H1 (cell line): ENCODE results near the gene ABCC4. TPM values are rescaled to one million over a fixed set of nuclear protein-coding genes. Genes with fewer than 3 reads are reported as not detected.

Experiments
- CTCF ChIA-PET: fragments of 300-600 bp; sonication (Branson Sonifier 250); formaldehyde crosslinking; loops from one replicate; lab custom pipeline; 2021; ENCODE audit not compliant: partially characterized antibody; lab: Charles Lee
- POLR2A ChIA-PET: fragments of 300-600 bp; sonication (Branson Sonifier 250); formaldehyde crosslinking; loops from one replicate; lab custom pipeline; 2021; ENCODE audit warnings: inconsistent platforms; ENCODE audit not compliant: partially characterized antibody; lab: Charles Lee
- DNase-seq, 2 experiments: peaks; one replicate each; pipeline versions ENCODE4 v3.0.0 to v3.0.0-alpha.2; 2010 to 2022; ENCODE audit warnings: low spot score in 2 of 2, low read depth in 1 of 2, mixed read lengths in 1 of 2
- FAIRE-seq: peaks from 2 replicates; lab custom pipeline; 2011; peaks lifted over from hg19 to GRCh38; lab: Jason Lieb, UNC
- H2AFZ ChIP-seq: 2 replicates; pipeline ENCODE4 v1.8.1; 2012; ENCODE audit warnings: low read length, inconsistent platforms
- H2AK5ac ChIP-seq: 2 replicates; pipeline ENCODE4 v1.6.1; 2013; ENCODE audit warnings: low read depth, low read length
- H2BK120ac ChIP-seq: replicated peaks from 2 replicates; pipeline ENCODE3; 2013; ENCODE audit warnings: low read depth, low read length, inconsistent platforms
- H2BK12ac ChIP-seq: 2 replicates; pipeline ENCODE4 v1.6.1; 2013; ENCODE audit warnings: low read depth, low read length
- H2BK15ac ChIP-seq: 2 replicates; pipeline ENCODE4 v1.6.1; 2013; ENCODE audit warnings: low read length
- H2BK20ac ChIP-seq: 2 replicates; pipeline ENCODE4 v1.6.1; 2013; ENCODE audit warnings: low read length
- H2BK5ac ChIP-seq: 2 replicates; pipeline ENCODE4 v1.6.1; 2013; ENCODE audit warnings: low read depth, low read length
- H3K14ac ChIP-seq: 2 replicates; pipeline ENCODE4 v1.6.1; 2013; ENCODE audit warnings: inconsistent platforms; ENCODE audit not compliant: insufficient read length
- H3K18ac ChIP-seq: 2 replicates; pipeline ENCODE4 v1.6.1; 2013; ENCODE audit warnings: low read length; ENCODE audit errors: extremely low read depth
- H3K23ac ChIP-seq: 2 replicates; pipeline ENCODE4 v1.6.1; 2013; ENCODE audit warnings: inconsistent platforms; ENCODE audit not compliant: insufficient read length
- H3K23me2 ChIP-seq: 2 replicates; pipeline ENCODE4 v1.6.1; 2013; ENCODE audit warnings: low read depth, low read length
- H3K27ac ChIP-seq: 2 replicates; pipeline ENCODE4 v1.6.1; 2011; ENCODE audit warnings: low read depth, low read length, inconsistent platforms
- H3K27me3 ChIP-seq, 4 experiments: replicated peaks in 1 of 4; 1 replicate in 1 of 4; 2 replicates in 3 of 4; pipeline versions ENCODE4 v1.6.1 to v1.8.1; 2011 to 2013; ENCODE audit warnings: low read length in 3 of 4, mild to moderate bottlenecking in 3 of 4, inconsistent platforms in 2 of 4, mixed read lengths in 2 of 4, moderate library complexity in 1 of 4; ENCODE audit not compliant: control insufficient read depth in 3 of 4, insufficient read depth in 3 of 4; ENCODE audit errors: extremely low read depth in 1 of 4
- H3K36me3 ChIP-seq, 4 experiments: 2 replicates each; pipeline versions ENCODE4 v1.6.1 to v1.8.1; 2011 to 2013; ENCODE audit warnings: mild to moderate bottlenecking in 4 of 4, low read length in 3 of 4, moderate library complexity in 2 of 4, control low read depth in 1 of 4, inconsistent platforms in 1 of 4; ENCODE audit not compliant: insufficient read depth in 4 of 4, control insufficient read depth in 2 of 4
- H3K4ac ChIP-seq: replicated peaks from 2 replicates; pipeline ENCODE3; 2013; ENCODE audit warnings: low read length, low read depth, mixed read lengths, inconsistent platforms; ENCODE audit not compliant: insufficient read length
- H3K4me1 ChIP-seq, 4 experiments: replicated peaks in 1 of 4; 1 replicate in 1 of 4; 2 replicates in 3 of 4; pipeline versions ENCODE4 v1.6.1 to v1.8.1; 2011 to 2013; ENCODE audit warnings: low read length in 3 of 4, inconsistent platforms in 2 of 4, mixed read lengths in 1 of 4; ENCODE audit not compliant: insufficient read depth in 4 of 4, control insufficient read depth in 3 of 4
- H3K4me2 ChIP-seq, 2 experiments: 2 replicates each; pipeline versions ENCODE4 v1.6.1 to v1.8.1; 2011 to 2013; ENCODE audit warnings: low read depth in 2 of 2, low read length in 2 of 2, control low read depth in 1 of 2, inconsistent platforms in 1 of 2, mild to moderate bottlenecking in 1 of 2; ENCODE audit not compliant: insufficient read depth in 1 of 2
- H3K4me3 ChIP-seq, 4 experiments: fragments of 200-600, 300-600 bp in 1 of 4; sonication (generic), shearing (Covaris generic), sonication (Bioruptor Twin) in 1 of 4; 2 replicates each; pipeline versions ENCODE4 v1.5.1 to v1.8.1; 2011 to 2016; ENCODE audit warnings: low read length in 4 of 4, low read depth in 3 of 4, control low read depth in 2 of 4, inconsistent platforms in 2 of 4, mild to moderate bottlenecking in 2 of 4, mixed read lengths in 1 of 4, moderate library complexity in 1 of 4; ENCODE audit not compliant: insufficient read depth in 2 of 4; ENCODE audit errors: extremely low read depth in 1 of 4
- H3K56ac ChIP-seq: replicated peaks from 2 replicates; pipeline ENCODE3; 2013; ENCODE audit warnings: low read depth, mild to moderate bottlenecking, mixed read lengths, low read length, inconsistent platforms; ENCODE audit not compliant: insufficient read length
- H3K79me1 ChIP-seq: 2 replicates; pipeline ENCODE4 v1.6.1; 2013; ENCODE audit warnings: low read depth, low read length, control low read depth
- H3K79me2 ChIP-seq, 2 experiments: 2 replicates each; pipeline versions ENCODE4 v1.6.1 to v1.8.1; 2012 to 2013; ENCODE audit warnings: low read length in 2 of 2, mild to moderate bottlenecking in 2 of 2, inconsistent platforms in 1 of 2; ENCODE audit not compliant: insufficient read depth in 2 of 2, control insufficient read depth in 1 of 2
- H3K9ac ChIP-seq, 4 experiments: replicated peaks in 1 of 4; 1 replicate in 1 of 4; 2 replicates in 3 of 4; pipeline versions ENCODE4 v1.6.1 to v1.8.1; 2011 to 2013; ENCODE audit warnings: low read depth in 3 of 4, low read length in 3 of 4, control low read depth in 2 of 4, mild to moderate bottlenecking in 2 of 4, moderate library complexity in 2 of 4, inconsistent platforms in 1 of 4; ENCODE audit errors: extremely low read depth in 1 of 4
- H3K9me3 ChIP-seq, 2 experiments: 2 replicates each; pipeline versions ENCODE4 v1.6.1 to v1.8.1; 2012 to 2013; ENCODE audit warnings: mild to moderate bottlenecking in 2 of 2, moderate library complexity in 2 of 2, control low read depth in 1 of 2, inconsistent platforms in 1 of 2, low read depth in 1 of 2, low read length in 1 of 2, mixed read lengths in 1 of 2; ENCODE audit not compliant: insufficient read depth in 2 of 2
- H4K20me1 ChIP-seq, 2 experiments: replicated peaks in 1 of 2; 2 replicates each; pipeline versions ENCODE3 to v1.8.1; 2011 to 2013; ENCODE audit warnings: inconsistent platforms in 2 of 2, low read length in 2 of 2, mild to moderate bottlenecking in 1 of 2; ENCODE audit not compliant: insufficient read depth in 2 of 2, control insufficient read depth in 1 of 2
- H4K5ac ChIP-seq: 2 replicates; pipeline ENCODE4 v1.6.1; 2013; ENCODE audit warnings: low read length, low read depth, mixed read lengths, inconsistent platforms; ENCODE audit not compliant: insufficient read length
- H4K8ac ChIP-seq: 2 replicates; pipeline ENCODE4 v1.8.0; 2013; ENCODE audit warnings: mild to moderate bottlenecking, moderate library complexity, low read length, inconsistent platforms; ENCODE audit not compliant: insufficient read depth; ENCODE audit errors: extremely low read depth
- H4K91ac ChIP-seq: replicated peaks from 2 replicates; pipeline ENCODE3; 2013; ENCODE audit warnings: low read length, mixed read lengths, inconsistent platforms; ENCODE audit not compliant: insufficient read length
- BCL11A ChIP-seq, 2 experiments: IDR thresholded peaks; one replicate each; pipeline ENCODE4 v1.6.1; 2011; ENCODE audit warnings: low read depth in 2 of 2, low read length in 2 of 2, mild to moderate bottlenecking in 2 of 2
- CBX5 ChIP-seq: fragments of 300-800, 300-1000 bp; sonication (generic); IDR thresholded peaks from 2 replicates; pipeline ENCODE4 v1.7.1; 2016; ENCODE audit warnings: antibody characterized with exemption, low read length, low read depth
- CREB1 ChIP-seq: IDR thresholded peaks from 2 replicates; pipeline ENCODE4 v1.6.1; 2012; ENCODE audit warnings: inconsistent platforms
- EP300 ChIP-seq, 2 experiments: IDR thresholded peaks; 1 replicate in 1 of 2; 2 replicates in 1 of 2; pipeline ENCODE4 v1.6.1; 2011 to 2012; ENCODE audit warnings: low read depth in 2 of 2, low read length in 2 of 2, mild to moderate bottlenecking in 2 of 2, borderline replicate concordance in 1 of 2, inconsistent platforms in 1 of 2, moderate library complexity in 1 of 2
- GTF2F1 ChIP-seq: IDR thresholded peaks from 2 replicates; pipeline ENCODE4 v1.6.1; 2012; ENCODE audit warnings: low read depth, low read length, improper control_type of control experiment, borderline replicate concordance
- HDAC2 ChIP-seq, 2 experiments: fragments of 300-600 bp in 1 of 2; sonication (generic) in 1 of 2; IDR thresholded peaks; 2 replicates each; pipeline ENCODE4 v1.6.1; 2011 to 2012; ENCODE audit warnings: low read depth in 2 of 2, low read length in 2 of 2, mild to moderate bottlenecking in 2 of 2, moderate library complexity in 2 of 2, borderline replicate concordance in 1 of 2, inconsistent platforms in 1 of 2
- KDM1A ChIP-seq: fragments of 200-600, 300-600 bp; sonication (generic); IDR thresholded peaks from 2 replicates; pipeline ENCODE4 v1.7.1; 2016; ENCODE audit warnings: mild to moderate bottlenecking, low read length, borderline replicate concordance
- PHF8 ChIP-seq: fragments of 200-600 bp; sonication (generic); conservative IDR thresholded peaks from 2 replicates; pipeline ENCODE4 v1.7.1; 2012; ENCODE audit warnings: low read depth, mild to moderate bottlenecking, inconsistent platforms, low read length, moderate library complexity
- POLR2A ChIP-seq, 2 experiments: IDR thresholded peaks; 1 replicate in 1 of 2; 2 replicates in 1 of 2; pipeline ENCODE4 v1.6.1; 2011; ENCODE audit warnings: low read depth in 2 of 2, low read length in 2 of 2, mild to moderate bottlenecking in 2 of 2; ENCODE audit errors: control extremely low read depth in 1 of 2
- SAP30 ChIP-seq: fragments of 300-600 bp; sonication (generic); IDR thresholded peaks from 2 replicates; pipeline ENCODE4 v1.7.1; 2012; ENCODE audit warnings: low read length, moderate library complexity, mild to moderate bottlenecking, inconsistent platforms; ENCODE audit not compliant: insufficient read depth, insufficient replicate concordance
- SIN3A ChIP-seq, 2 experiments: IDR thresholded peaks in 1 of 2; conservative IDR thresholded peaks in 1 of 2; 2 replicates each; pipeline ENCODE4 v1.6.1; 2011 to 2012; ENCODE audit warnings: low read length in 2 of 2, improper control_type of control experiment in 1 of 2, low read depth in 1 of 2, mild to moderate bottlenecking in 1 of 2
- SUZ12 ChIP-seq: fragments of 200-600 bp; sonication (generic); IDR thresholded peaks from 2 replicates; pipeline ENCODE4 v1.6.1; 2012; ENCODE audit warnings: mild to moderate bottlenecking, inconsistent platforms, low read length, moderate library complexity, mixed read lengths
- TAF1 ChIP-seq: IDR thresholded peaks from 2 replicates; pipeline ENCODE4 v1.6.1; 2011; ENCODE audit warnings: mild to moderate bottlenecking, low read depth, low read length
- YY1 ChIP-seq: IDR thresholded peaks from 2 replicates; pipeline ENCODE4 v1.6.1; 2011; ENCODE audit warnings: low read depth, mild to moderate bottlenecking, low read length
- WGBS, 2 experiments: shearing (Covaris generic) in 1 of 2; methylation state at CpG; one replicate each; pipeline versions ENCODE4 v1.1.6 to v1.1.7; 2013 to 2015; ENCODE audit warnings: low lambda C conversion rate in 2 of 2, mixed read lengths in 2 of 2, inconsistent platforms in 1 of 2, low coverage in 1 of 2, missing lambda C conversion rate in 1 of 2; ENCODE audit not compliant: insufficient replicate concordance in 2 of 2, insufficient coverage in 1 of 2, insufficient read length in 1 of 2; ENCODE audit errors: extremely low coverage in 1 of 2, missing lambda C conversion rate in 1 of 2; 5-methylcytosine and 5-hydroxymethylcytosine counted together
- polyA plus RNA-seq, 7 experiments: library from polyadenylated mRNA; depleted of rRNA in 3 of 7; stranded (reverse) in 5 of 7; unstranded in 2 of 7; fragments of >200 nt in 5 of 7; fragments of 200-250 nt in 2 of 7; gene quantifications; 1 replicate in 5 of 7; 2 replicates in 1 of 7; 4 replicates in 1 of 7; pipeline versions ENCODE4 v1.2.1 to v1.2.3, GENCODE V29; 2011 to 2013; ENCODE audit warnings: missing spikeins in 2 of 7, mixed read lengths in 2 of 7
- total RNA-seq: library from RNA; stranded (reverse); fragmentation: NEBNext Ultra II Directional; extraction: Animal tissue kit (Norgen Biotek cat#: 25700); gene quantifications from 2 replicates; pipeline ENCODE4 v1.2.1, GENCODE V29; 2021

ABCC4 gene
- total and polyA plus RNA-seq, 2 of the 8 experiments (the other 6 are each of a cell fraction or from before 2014, with no cell fraction given): 4.0 to 14.1 TPM

DNA sequence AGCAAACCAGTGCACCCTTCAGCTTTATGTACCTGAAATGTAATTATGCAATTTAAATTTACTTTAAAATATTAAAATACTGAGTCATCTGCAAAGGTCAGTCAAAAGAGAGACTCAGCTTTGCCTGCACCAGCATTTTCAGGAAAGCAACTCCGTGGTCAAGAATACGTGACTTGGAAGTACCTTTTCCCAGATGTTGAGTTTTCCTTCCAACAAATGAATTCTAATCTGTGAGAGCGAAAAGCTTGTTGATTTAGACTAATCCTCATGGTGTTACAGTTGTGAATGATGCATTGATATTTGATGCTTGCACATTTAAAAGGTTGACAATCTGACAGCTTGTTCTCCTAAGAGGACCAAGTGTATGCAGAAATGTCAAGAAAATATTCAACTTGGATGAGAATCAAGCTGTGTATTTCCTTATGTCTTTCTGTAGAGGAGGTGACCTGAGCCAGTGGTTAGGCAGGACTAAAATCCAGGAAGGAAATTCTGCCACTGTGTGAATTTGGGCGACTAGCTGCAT lies 270.4 kb downstream of the ABCC4 start:
- H4K5ac ChIP-seq: no peak overlapping the region
- H3K9me3 ChIP-seq: no peaks in the 10 kb centered on the region
- no peak for DNase-seq
- H3K79me1 ChIP-seq: no peaks in the 10 kb centered on the region
- H2BK12ac ChIP-seq: no peak overlapping the region
- no peak overlapping the region for H2BK120ac ChIP-seq
- no peak overlapping the region for H3K27ac ChIP-seq
- CTCF ChIA-PET: interaction anchor here (1.1 to 2.1 kb wide), 2 partner anchors 10 to 15 kb away, joined by 3 to 5 read pairs; no protein-coding TSS in a partner anchor
- H2AFZ ChIP-seq: no peak overlapping the region
- H3K36me3 ChIP-seq: no peaks in the 10 kb centered on the region
- no peak overlapping the region for H2BK20ac ChIP-seq
- H2AK5ac ChIP-seq: no peak overlapping the region
- H2BK5ac ChIP-seq: no peak overlapping the region
- POLR2A ChIA-PET: no interaction called here
- no peak overlapping the region for H4K8ac ChIP-seq
- H3K23ac ChIP-seq: no peak overlapping the region
- H3K4me1 ChIP-seq: no peaks in the 10 kb centered on the region
- H3K4me3 ChIP-seq: no peak overlapping the region
- H3K14ac ChIP-seq: no peak overlapping the region
- H3K27me3 ChIP-seq: no peaks in the 10 kb centered on the region
- H3K9ac ChIP-seq: no peak overlapping the region
- FAIRE-seq: no peak
- no peak overlapping the region for H3K4ac ChIP-seq
- no peaks in the 10 kb centered on the region for H4K20me1 ChIP-seq
- H2BK15ac ChIP-seq: no peak overlapping the region
- no peaks in the 10 kb centered on the region for H3K23me2 ChIP-seq
- no peak overlapping the region for H4K91ac ChIP-seq
- no peak overlapping the region for H3K56ac ChIP-seq
- no peaks in the 10 kb centered on the region for H3K79me2 ChIP-seq
- no peak overlapping the region for H3K18ac ChIP-seq
- 93% methylated on average over 4 of the region's 4 CpGs; no CpG with 5 or more reads in 1 of the 2 experiments for WGBS, 2 experiments
- H3K4me2 ChIP-seq: no peak overlapping the region
- TF ChIP-seq KDM1A: no peak
- TF ChIP-seq GTF2F1: no peak
- TF ChIP-seq SUZ12: no peak
- TF ChIP-seq HDAC2 (IDR thresholded peaks at IDR 0.05; ENCODE audit: borderline replicate concordance in 1 of 2, low read depth in 2 of 2, low read length in 2 of 2): no peak
- no peak for TF ChIP-seq CREB1
- TF ChIP-seq PHF8: no peak
- no peak for TF ChIP-seq SAP30
- TF ChIP-seq YY1: no peak
- TF ChIP-seq TAF1: no peak
- TF ChIP-seq EP300 (IDR thresholded peaks at IDR 0.05; ENCODE audit: borderline replicate concordance in 1 of 2, low read depth in 2 of 2, low read length in 2 of 2): no peak
- TF ChIP-seq CBX5: no peak
- TF ChIP-seq SIN3A (conservative IDR thresholded peaks at IDR 0.05 in 1 of 2, IDR thresholded peaks at IDR 0.05 in 1 of 2; ENCODE audit: low read depth in 1 of 2, low read length in 2 of 2): no peak
- TF ChIP-seq POLR2A (IDR thresholded peaks at IDR 0.05; ENCODE audit: control extremely low read depth in 1 of 2, low read depth in 2 of 2, low read length in 2 of 2): no peak
- TF ChIP-seq BCL11A (IDR thresholded peaks at IDR 0.05; ENCODE audit: low read depth in 2 of 2, low read length in 2 of 2): no peak
